ENCODE measurements around the gene HSPA9. TPM values are rescaled to one million over a fixed set of nuclear protein-coding genes. Genes with fewer than 3 reads are reported as not detected.

HSPA9 gene
- total and polyA plus RNA-seq, 10 of the 15 experiments (the other 5 are each of a cell fraction or from before 2014, with no cell fraction given): 145 to 455 (median 343) TPM

DNA sequence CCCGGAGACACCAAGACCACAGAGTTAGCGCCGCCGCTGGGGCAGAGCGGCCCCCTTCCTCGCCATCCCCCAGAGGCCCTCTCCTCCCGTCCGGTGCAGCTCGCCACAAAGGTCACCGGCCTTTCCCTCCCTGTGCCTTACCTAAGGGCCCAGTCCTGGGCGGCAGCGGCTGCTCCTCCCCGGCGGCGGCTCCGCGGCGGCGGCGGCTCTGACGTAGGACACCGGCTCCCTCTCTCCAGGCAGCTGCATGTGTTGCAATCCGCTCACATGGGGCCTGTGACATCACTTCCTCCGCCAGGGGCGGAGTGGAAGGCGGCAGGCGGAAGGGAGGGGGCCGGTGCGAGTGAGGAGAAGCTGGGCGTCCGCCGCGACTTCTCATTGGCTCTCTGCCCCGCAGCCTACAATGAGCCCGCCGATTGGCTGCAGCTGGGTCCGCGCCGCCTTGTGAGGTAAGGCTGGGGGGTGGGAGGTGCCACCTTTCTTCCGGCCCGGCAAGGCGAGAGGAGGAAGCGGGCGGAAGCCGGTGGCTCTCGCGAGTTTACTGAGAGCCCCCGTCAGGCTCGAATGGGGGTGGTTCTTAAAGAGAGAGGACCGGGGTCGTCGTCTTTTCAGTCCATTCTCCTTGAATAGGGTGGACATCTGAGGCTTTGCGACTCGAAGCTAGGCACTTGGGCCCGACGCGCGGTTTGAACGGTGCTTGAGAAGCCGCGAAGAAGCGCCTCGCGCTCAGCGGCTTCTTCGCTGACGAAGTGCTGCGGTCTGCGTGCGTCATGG is 32.1 kb downstream of the HSPA9 start, which contains the start of gene ETF1 (continued):
- TF ChIP-seq, protein P1, sequence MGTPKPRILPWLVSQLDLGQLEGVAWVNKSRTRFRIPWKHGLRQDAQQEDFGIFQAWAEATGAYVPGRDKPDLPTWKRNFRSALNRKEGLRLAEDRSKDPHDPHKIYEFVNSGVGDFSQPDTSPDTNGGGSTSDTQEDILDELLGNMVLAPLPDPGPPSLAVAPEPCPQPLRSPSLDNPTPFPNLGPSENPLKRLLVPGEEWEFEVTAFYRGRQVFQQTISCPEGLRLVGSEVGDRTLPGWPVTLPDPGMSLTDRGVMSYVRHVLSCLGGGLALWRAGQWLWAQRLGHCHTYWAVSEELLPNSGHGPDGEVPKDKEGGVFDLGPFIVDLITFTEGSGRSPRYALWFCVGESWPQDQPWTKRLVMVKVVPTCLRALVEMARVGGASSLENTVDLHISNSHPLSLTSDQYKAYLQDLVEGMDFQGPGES (IDR thresholded peaks at IDR 0.05): peak; percentile 69
- TF ChIP-seq, protein P2, sequence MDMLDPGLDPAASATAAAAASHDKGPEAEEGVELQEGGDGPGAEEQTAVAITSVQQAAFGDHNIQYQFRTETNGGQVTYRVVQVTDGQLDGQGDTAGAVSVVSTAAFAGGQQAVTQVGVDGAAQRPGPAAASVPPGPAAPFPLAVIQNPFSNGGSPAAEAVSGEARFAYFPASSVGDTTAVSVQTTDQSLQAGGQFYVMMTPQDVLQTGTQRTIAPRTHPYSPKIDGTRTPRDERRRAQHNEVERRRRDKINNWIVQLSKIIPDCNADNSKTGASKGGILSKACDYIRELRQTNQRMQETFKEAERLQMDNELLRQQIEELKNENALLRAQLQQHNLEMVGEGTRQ (IDR thresholded peaks at IDR 0.05; ENCODE audit: borderline replicate concordance, low read depth, low read length): peak; percentile 65
- TF ChIP-seq KAT2A (conservative IDR thresholded peaks at IDR 0.05; ENCODE audit: control insufficient read depth, low read depth, low read length) (no peak), FOXK2 (IDR thresholded peaks at IDR 0.05) (no peak; the same call in 1 of the 2 replicates), STAT1 (conservative IDR thresholded peaks at IDR 0.05) (peak; percentile 86), DPF2 (IDR thresholded peaks at IDR 0.05) (peak; percentile 63), BACH1 (IDR thresholded peaks at IDR 0.05; ENCODE audit: borderline replicate concordance) (peak; percentile 45), GATAD2B (conservative IDR thresholded peaks at IDR 0.05; ENCODE audit: low read depth) (peak; percentile 34), KLF5 (IDR thresholded peaks at IDR 0.05; ENCODE audit: partially characterized antibody) (peak; percentile 82), TARDBP (IDR thresholded peaks at IDR 0.05; ENCODE audit: borderline replicate concordance) (peak; percentile 60; the same call in 1 of the 2 replicates), RB1 (IDR thresholded peaks at IDR 0.05; ENCODE audit: borderline replicate concordance) (peak; percentile 64; the same call in 1 of the 2 replicates), CREM (IDR thresholded peaks at IDR 0.05; ENCODE audit: low read depth) (peak; percentile 98), CREB1 (IDR thresholded peaks at IDR 0.05; ENCODE audit: low read depth) (peak; percentile 97), TCF3 (IDR thresholded peaks at IDR 0.05; ENCODE audit: borderline replicate concordance, insufficient read depth, low read depth, low read length) (peak; percentile 66; the same call in 1 of the 2 replicates)
- TF ChIP-seq, protein P3, sequence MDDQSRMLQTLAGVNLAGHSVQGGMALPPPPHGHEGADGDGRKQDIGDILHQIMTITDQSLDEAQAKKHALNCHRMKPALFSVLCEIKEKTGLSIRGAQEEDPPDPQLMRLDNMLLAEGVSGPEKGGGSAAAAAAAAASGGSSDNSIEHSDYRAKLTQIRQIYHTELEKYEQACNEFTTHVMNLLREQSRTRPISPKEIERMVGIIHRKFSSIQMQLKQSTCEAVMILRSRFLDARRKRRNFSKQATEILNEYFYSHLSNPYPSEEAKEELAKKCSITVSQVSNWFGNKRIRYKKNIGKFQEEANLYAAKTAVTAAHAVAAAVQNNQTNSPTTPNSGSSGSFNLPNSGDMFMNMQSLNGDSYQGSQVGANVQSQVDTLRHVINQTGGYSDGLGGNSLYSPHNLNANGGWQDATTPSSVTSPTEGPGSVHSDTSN (IDR thresholded peaks at IDR 0.05; ENCODE audit: insufficient replicate concordance, low read depth, low read length): no peak
- TF ChIP-seq, protein P4, sequence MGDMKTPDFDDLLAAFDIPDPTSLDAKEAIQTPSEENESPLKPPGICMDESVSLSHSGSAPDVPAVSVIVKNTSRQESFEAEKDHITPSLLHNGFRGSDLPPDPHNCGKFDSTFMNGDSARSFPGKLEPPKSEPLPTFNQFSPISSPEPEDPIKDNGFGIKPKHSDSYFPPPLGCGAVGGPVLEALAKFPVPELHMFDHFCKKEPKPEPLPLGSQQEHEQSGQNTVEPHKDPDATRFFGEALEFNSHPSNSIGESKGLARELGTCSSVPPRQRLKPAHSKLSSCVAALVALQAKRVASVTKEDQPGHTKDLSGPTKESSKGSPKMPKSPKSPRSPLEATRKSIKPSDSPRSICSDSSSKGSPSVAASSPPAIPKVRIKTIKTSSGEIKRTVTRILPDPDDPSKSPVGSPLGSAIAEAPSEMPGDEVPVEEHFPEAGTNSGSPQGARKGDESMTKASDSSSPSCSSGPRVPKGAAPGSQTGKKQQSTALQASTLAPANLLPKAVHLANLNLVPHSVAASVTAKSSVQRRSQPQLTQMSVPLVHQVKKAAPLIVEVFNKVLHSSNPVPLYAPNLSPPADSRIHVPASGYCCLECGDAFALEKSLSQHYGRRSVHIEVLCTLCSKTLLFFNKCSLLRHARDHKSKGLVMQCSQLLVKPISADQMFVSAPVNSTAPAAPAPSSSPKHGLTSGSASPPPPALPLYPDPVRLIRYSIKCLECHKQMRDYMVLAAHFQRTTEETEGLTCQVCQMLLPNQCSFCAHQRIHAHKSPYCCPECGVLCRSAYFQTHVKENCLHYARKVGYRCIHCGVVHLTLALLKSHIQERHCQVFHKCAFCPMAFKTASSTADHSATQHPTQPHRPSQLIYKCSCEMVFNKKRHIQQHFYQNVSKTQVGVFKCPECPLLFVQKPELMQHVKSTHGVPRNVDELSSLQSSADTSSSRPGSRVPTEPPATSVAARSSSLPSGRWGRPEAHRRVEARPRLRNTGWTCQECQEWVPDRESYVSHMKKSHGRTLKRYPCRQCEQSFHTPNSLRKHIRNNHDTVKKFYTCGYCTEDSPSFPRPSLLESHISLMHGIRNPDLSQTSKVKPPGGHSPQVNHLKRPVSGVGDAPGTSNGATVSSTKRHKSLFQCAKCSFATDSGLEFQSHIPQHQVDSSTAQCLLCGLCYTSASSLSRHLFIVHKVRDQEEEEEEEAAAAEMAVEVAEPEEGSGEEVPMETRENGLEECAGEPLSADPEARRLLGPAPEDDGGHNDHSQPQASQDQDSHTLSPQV (IDR thresholded peaks at IDR 0.05): no peak; the same call in 1 of the 2 replicates
- TF ChIP-seq, protein P5, sequence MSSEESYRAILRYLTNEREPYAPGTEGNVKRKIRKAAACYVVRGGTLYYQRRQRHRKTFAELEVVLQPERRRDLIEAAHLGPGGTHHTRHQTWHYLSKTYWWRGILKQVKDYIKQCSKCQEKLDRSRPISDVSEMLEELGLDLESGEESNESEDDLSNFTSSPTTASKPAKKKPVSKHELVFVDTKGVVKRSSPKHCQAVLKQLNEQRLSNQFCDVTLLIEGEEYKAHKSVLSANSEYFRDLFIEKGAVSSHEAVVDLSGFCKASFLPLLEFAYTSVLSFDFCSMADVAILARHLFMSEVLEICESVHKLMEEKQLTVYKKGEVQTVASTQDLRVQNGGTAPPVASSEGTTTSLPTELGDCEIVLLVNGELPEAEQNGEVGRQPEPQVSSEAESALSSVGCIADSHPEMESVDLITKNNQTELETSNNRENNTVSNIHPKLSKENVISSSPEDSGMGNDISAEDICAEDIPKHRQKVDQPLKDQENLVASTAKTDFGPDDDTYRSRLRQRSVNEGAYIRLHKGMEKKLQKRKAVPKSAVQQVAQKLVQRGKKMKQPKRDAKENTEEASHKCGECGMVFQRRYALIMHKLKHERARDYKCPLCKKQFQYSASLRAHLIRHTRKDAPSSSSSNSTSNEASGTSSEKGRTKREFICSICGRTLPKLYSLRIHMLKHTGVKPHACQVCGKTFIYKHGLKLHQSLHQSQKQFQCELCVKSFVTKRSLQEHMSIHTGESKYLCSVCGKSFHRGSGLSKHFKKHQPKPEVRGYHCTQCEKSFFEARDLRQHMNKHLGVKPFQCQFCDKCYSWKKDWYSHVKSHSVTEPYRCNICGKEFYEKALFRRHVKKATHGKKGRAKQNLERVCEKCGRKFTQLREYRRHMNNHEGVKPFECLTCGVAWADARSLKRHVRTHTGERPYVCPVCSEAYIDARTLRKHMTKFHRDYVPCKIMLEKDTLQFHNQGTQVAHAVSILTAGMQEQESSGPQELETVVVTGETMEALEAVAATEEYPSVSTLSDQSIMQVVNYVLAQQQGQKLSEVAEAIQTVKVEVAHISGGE (CRISPR knock-in tag; IDR thresholded peaks at IDR 0.05): 0 out of 2 replicates have a peak, but pooled peaks have one; percentile 7
- TF ChIP-seq, protein P6, sequence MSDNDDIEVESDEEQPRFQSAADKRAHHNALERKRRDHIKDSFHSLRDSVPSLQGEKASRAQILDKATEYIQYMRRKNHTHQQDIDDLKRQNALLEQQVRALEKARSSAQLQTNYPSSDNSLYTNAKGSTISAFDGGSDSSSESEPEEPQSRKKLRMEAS (IDR thresholded peaks at IDR 0.05; ENCODE audit: low read depth, low read length): peak; percentile 88
